ENCODE measurements around the gene EXOG. TPM values are rescaled to one million over a fixed set of nuclear protein-coding genes. Genes with fewer than 3 reads are reported as not detected.
A peak's percentile ranks its signal among the peaks of the same experiment; 100 is the strongest.

Gene EXOG
- total and polyA plus RNA-seq, 2 of the 13 experiments (the other 11 are each of a cell fraction or from before 2014, with no cell fraction given), result 5.5 to 9.5 TPM

DNA sequence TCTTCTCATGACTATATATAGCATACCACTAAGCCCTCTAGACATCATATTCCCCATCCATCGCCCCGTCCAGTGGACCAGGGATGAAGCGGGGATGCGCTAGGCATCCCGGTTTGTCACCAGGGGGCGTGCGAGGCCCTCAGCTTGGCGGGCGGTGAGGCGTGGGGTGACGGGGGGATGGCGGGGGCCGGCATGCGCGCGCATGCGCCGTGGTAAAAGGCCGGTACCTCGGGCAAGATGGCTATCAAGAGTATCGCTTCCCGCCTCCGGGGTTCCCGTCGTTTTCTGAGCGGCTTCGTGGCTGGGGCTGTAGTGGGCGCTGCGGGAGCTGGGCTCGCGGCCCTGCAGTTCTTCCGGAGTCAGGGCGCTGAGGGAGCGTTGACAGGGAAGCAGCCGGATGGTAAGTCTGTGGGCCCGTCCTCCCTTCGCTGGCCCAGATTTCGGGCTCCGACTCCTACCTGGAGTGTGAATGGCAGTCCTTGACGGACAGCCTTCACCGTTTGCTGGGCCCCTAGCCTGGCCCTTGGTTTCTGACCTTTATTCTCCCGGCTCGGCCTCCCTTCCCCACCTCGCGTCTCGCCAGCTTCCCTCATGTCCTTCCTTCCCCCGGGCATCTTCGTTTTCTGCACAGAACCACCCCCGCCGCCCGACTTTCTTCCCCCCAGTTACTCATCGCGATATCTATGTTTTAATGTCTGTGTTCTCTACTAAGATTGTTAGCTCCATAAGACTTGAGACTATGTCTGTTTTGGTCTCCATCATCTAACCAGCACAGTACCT, at the start of gene EXOG (continued):
- TF ChIP-seq, protein P1, sequence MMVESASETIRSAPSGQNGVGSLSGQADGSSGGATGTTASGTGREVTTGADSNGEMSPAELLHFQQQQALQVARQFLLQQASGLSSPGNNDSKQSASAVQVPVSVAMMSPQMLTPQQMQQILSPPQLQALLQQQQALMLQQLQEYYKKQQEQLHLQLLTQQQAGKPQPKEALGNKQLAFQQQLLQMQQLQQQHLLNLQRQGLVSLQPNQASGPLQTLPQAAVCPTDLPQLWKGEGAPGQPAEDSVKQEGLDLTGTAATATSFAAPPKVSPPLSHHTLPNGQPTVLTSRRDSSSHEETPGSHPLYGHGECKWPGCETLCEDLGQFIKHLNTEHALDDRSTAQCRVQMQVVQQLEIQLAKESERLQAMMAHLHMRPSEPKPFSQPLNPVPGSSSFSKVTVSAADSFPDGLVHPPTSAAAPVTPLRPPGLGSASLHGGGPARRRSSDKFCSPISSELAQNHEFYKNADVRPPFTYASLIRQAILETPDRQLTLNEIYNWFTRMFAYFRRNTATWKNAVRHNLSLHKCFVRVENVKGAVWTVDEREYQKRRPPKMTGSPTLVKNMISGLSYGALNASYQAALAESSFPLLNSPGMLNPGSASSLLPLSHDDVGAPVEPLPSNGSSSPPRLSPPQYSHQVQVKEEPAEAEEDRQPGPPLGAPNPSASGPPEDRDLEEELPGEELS (CRISPR knock-in tag; IDR thresholded peaks at IDR 0.05), result no peak; the same call in 1 of the 2 replicates
- TF ChIP-seq MYC (CRISPR knock-in tag; IDR thresholded peaks at IDR 0.05; ENCODE audit: borderline replicate concordance) (peak; percentile 63; the same call in 1 of the 2 replicates), HIVEP1 (CRISPR knock-in tag; IDR thresholded peaks at IDR 0.05) (peak; percentile 28; the same call in 1 of the 2 replicates), RFX3 (CRISPR knock-in tag; IDR thresholded peaks at IDR 0.05) (no peak), POLR2AphosphoS5 (IDR thresholded peaks at IDR 0.05; ENCODE audit: low read depth, low read length) (peak; percentile 55), PCBP1 (IDR thresholded peaks at IDR 0.05; ENCODE audit: borderline replicate concordance, low read depth, low read length) (0 out of 2 replicates have a peak, but pooled peaks have one; percentile 39), ZNF556 (CRISPR knock-in tag; IDR thresholded peaks at IDR 0.05; ENCODE audit: borderline replicate concordance) (no peak), NCOA5 (CRISPR knock-in tag; IDR thresholded peaks at IDR 0.05) (no peak), CC2D1A (CRISPR knock-in tag; IDR thresholded peaks at IDR 0.05) (0 out of 2 replicates have a peak, but pooled peaks have one; percentile 70), NFIC (IDR thresholded peaks at IDR 0.05; ENCODE audit: low read length) (no peak), SYNCRIP (IDR thresholded peaks at IDR 0.05; ENCODE audit: insufficient read depth, low read depth, low read length) (no peak), ZNF564 (CRISPR knock-in tag; IDR thresholded peaks at IDR 0.05) (0 out of 2 replicates have a peak, but pooled peaks have one; percentile 43), ZNF768 (CRISPR knock-in tag; IDR thresholded peaks at IDR 0.05) (peak; percentile 64; the same call in 1 of the 2 replicates), ZNF879 (CRISPR knock-in tag; IDR thresholded peaks at IDR 0.05) (no peak), ZNF292 (CRISPR knock-in tag; IDR thresholded peaks at IDR 0.05; ENCODE audit: borderline replicate concordance, low read depth) (peak; percentile 63; the same call in 1 of the 2 replicates)
- TF ChIP-seq, protein P2, sequence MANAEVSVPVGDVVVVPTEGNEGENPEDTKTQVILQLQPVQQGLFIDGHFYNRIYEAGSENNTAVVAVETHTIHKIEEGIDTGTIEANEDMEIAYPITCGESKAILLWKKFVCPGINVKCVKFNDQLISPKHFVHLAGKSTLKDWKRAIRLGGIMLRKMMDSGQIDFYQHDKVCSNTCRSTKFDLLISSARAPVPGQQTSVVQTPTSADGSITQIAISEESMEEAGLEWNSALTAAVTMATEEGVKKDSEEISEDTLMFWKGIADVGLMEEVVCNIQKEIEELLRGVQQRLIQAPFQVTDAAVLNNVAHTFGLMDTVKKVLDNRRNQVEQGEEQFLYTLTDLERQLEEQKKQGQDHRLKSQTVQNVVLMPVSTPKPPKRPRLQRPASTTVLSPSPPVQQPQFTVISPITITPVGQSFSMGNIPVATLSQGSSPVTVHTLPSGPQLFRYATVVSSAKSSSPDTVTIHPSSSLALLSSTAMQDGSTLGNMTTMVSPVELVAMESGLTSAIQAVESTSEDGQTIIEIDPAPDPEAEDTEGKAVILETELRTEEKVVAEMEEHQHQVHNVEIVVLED (CRISPR knock-in tag; IDR thresholded peaks at IDR 0.05; ENCODE audit: borderline replicate concordance), result peak; percentile 60; the same call in 1 of the 2 replicates
- TF ChIP-seq, protein P3, sequence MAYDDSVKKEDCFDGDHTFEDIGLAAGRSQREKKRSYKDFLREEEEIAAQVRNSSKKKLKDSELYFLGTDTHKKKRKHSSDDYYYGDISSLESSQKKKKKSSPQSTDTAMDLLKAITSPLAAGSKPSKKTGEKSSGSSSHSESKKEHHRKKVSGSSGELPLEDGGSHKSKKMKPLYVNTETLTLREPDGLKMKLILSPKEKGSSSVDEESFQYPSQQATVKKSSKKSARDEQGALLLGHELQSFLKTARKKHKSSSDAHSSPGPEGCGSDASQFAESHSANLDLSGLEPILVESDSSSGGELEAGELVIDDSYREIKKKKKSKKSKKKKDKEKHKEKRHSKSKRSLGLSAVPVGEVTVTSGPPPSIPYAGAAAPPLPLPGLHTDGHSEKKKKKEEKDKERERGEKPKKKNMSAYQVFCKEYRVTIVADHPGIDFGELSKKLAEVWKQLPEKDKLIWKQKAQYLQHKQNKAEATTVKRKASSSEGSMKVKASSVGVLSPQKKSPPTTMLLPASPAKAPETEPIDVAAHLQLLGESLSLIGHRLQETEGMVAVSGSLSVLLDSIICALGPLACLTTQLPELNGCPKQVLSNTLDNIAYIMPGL (CRISPR knock-in tag; IDR thresholded peaks at IDR 0.05; ENCODE audit: borderline replicate concordance in 1 of 2, low read depth in 1 of 2), result peak; percentile 72 to 89; a peak in 3 of 4 replicates
- TF ChIP-seq, protein P4, sequence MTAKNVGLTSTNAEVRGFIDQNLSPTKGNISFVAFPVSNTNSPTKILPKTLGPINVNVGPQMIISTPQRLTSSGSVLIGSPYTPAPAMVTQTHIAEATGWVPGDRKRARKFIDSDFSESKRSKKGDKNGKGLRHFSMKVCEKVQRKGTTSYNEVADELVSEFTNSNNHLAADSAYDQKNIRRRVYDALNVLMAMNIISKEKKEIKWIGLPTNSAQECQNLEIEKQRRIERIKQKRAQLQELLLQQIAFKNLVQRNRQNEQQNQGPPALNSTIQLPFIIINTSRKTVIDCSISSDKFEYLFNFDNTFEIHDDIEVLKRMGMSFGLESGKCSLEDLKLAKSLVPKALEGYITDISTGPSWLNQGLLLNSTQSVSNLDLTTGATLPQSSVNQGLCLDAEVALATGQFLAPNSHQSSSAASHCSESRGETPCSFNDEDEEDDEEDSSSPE (CRISPR knock-in tag; IDR thresholded peaks at IDR 0.05), result peak; percentile 87
- TF ChIP-seq, protein P5, sequence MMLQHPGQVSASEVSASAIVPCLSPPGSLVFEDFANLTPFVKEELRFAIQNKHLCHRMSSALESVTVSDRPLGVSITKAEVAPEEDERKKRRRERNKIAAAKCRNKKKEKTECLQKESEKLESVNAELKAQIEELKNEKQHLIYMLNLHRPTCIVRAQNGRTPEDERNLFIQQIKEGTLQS (CRISPR knock-in tag; IDR thresholded peaks at IDR 0.05), result no peak
- TF ChIP-seq, protein P6, sequence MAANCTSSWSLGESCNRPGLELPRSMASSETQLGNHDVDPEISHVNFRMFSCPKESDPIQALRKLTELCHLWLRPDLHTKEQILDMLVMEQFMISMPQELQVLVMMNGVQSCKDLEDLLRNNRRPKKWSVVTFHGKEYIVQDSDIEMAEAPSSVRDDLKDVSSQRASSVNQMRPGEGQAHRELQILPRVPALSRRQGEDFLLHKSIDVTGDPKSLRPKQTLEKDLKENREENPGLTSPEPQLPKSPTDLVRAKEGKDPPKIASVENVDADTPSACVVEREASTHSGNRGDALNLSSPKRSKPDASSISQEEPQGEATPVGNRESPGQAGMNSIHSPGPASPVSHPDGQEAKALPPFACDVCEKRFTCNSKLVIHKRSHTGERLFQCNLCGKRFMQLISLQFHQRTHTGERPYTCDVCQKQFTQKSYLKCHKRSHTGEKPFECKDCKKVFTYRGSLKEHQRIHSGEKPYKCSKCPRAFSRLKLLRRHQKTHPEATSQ (CRISPR knock-in tag; IDR thresholded peaks at IDR 0.05; ENCODE audit: borderline replicate concordance), result peak; percentile 59; the same call in 1 of the 2 replicates
